NCI-H524 (cell line): Measurements from ENCODE around the gene SCN4B.

Experiments
- DNase-seq, 2 experiments: peaks; one replicate each; lab custom pipeline; 2025; lab: John Stamatoyannopoulos, UW

SCN4B gene

DNA sequence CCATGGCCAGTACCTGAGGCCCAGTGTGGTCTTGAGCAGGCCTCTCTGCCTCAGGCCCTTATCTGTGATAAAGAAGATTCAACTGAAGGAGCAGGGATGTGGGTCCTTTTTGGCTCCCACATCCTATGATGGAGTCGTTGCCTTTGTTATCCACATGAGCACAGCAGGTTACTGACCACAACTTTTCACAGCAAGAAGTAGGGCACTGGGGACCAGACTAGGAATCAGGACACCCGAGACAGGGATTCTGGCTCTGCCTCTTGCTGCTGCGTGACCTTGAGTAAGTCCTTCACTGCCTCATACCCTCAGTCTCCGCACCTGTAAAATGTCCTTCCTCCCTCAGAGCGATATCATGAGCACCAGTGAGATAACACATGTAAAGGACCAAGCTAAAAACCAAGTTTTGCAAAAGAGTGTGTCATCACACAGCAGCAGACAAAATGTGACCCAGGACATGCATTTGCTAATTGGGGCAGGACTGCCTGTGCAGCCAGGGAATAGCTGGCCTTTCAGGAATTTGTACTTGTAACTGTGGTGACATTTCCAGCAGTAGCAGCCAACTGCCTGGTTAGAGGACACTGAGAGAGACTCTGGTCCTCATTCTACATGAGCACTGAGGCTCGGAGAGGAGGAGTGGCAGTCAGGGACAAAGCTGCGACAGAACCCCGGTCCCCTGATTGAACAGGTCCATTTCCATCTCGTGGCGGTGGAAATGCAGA lies 52.6 kb downstream of the SCN4B start:
- no peak for DNase-seq

DNA sequence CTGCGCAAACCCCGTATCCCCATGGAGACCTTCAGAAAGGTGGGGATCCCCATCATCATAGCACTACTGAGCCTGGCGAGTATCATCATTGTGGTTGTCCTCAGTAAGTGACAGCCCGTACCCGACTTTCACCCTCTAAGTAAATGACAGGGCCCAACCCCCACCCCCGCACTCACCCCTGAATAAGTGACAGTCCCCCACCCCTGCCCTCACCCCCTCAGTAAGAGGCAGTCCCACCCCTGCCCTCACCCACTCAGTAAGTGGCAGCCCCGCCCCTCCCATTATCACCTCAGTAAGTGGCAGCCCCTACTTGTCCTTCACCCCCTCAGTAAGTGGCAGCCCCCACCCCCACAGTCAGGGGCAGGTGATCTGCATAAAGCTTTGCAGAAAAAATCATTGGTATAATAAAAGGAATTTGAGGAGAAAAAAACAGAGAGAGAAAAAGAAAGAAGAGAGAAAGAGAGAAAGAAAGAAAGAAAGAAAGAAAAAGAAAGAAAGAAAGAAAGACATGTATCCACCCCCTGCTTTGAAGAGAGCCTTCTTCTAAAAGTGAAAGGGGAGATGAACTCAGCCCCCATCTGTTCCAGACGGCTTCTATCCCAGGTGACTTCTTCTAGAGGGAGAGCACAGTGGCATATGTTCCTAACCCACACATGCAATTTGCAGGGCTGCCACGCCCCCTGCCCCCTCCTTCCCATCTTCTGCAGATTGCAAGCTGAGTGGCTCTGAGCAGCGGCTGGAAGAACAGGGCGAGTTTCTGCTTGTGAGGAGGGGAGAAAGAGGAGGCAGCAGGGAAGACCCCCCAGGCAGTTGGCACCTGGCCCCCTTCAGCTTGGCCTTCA lies 53.4 kb downstream of the SCN4B start:
- DNase-seq, result peak; percentile 95 to 96

DNA sequence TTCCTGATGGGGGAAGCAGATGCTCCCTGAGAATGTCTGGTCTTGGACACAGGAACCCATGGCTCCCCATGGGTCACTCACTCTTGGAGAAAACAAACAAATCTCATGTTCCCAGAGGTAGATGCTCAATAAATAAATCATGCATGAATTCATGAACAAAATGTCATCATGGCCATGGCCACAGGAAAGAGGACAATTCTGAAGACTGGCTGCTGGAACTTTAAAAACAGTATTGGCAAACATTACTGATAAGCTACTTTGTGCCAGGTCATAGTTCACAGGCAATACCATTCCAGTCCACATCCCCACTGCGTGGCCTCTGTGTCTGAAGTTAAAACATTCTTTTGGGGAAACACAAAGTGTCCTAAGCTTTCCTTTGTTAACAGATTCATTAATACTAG lies 56.7 kb downstream of the SCN4B start:
- no peak for DNase-seq

DNA sequence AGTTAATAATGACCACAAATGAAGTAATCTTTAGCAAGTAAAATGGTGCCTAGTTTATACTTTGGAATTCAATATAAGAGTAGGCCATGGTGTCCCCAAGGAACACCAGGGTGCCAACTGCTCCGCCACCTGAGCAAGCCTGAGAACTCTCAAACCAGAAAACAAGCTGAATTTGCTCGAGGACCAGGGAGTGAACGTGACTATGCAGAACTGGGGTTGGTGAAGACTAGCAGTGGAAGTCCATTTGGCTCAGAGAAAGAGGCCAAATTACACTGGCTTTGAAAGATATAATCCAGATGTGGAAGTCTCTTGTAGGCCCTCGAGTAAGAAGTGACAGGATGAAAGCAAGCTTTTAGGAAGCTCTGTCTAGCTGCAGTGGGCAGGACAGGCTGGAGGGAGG lies 57.1 kb downstream of the SCN4B start:
- no peak for DNase-seq

DNA sequence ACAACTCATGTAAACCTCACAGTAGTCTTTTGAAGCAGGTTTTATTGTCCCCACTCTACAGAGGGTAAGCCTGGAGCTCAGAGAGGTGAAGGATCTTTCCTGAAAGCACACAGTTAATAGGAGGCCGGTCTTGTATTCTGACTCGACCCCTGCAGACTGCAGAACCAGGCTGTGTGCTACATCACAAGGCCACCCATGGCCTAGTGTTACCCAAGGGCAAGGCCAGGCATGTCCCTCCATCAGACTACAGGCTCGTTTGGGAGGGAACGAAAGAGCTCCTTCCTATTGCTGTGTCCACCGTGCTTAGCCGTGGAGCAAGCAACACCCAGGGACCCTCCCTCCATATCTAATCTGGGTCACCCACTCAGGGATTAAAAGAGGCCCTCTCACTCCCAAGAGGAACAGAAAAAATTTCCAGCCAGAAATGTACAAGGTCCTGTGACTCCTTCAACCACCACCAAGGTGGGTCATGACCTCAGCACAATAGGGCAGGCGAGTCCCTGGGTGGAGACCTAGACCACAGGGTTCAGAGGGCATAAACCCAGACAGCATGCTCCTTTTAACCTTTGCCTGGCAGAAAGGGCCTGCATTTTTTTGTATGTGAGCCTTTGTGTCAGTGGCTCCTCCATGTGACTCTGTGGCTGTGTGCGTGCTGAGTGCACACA lies 59.6 kb downstream of the SCN4B start:
- DNase-seq, result no peak

DNA sequence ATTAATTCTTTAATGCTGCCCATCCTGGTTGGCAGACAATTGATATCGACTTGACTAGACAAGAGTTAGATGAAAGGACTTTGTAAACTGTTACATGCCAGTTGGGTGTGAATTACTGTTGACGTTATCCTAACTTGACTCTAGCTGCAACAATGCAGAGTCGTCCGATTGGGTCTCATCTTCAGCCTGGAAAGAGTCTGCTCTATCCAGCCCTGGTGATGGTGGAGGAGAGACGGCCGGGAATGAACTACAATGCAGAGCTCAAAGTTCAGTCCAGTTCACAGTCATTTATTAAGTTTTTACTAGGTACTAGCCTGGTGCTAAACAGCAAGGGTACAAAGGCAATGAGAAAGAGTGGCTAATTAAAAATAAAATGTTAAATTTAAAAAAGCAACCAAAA lies 60.9 kb downstream of the SCN4B start:
- DNase-seq, result no peak

DNA sequence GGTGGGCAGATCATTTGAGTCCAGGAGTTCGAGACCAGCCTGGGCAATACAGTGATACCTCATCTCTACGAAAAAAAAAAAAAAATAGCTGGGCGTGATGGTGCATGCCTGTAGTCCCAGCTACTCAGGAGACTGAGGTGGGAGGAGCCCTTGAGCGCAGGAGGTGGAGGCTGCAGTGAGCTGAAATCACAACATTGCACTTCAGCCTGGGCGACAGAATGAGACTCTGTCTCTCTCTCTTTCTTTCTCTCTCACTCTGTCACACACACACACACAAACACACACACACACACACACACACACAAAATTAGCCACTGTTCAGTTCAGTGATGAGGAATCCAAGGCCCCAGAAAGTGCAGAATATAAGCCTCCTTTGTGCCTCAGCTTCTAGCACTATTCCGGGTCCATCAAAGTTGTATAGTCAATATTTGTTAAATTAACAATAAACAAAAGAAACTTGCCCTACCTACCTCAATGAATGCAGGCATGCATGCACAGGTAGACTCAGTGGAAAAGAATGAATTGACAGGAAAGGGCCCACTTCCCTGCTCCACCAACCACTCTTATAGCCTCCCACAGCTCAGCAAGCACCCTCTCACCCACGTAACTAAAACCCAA lies 62.0 kb downstream of the SCN4B start:
- DNase-seq, result no peak

DNA sequence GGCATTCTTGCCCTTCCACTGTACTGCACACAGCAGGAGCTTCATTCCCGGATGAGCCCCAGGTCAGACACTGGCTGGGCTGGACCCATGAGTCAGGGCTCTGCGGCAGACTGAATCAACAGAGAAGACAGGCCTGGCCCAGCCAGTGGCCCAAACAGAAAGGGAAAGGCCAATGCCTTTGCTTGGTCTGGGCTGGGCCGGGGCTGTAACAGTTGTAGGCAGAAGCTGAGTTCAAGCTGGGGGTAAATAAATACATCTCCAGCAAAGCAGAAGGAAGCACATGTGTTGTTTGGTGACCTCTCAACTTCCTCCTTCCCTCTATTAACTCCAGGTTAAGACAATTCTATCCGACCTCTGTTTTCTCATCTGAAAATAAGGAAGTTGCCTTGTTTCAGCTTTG lies 64.1 kb downstream of the SCN4B start:
- DNase-seq, result no peak

DNA sequence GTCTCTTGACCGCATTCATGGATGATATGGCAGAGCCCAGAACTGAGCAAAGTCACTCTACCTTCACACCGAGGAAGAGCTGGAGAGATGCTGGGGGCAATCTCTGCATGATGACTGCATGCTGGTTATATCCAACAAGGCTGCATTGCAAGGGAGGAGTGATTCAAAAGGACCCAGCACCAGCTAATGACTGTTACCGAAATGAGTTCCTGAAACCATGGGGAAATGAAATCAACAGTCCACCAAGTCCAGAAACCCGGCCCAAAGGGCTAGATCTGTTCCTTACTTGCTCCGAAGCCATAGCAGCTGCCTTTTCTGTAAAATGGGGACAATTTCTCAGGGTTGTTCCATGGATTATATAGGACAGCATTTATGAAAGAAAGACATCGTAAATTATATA lies 64.7 kb downstream of the SCN4B start:
- no peak for DNase-seq

DNA sequence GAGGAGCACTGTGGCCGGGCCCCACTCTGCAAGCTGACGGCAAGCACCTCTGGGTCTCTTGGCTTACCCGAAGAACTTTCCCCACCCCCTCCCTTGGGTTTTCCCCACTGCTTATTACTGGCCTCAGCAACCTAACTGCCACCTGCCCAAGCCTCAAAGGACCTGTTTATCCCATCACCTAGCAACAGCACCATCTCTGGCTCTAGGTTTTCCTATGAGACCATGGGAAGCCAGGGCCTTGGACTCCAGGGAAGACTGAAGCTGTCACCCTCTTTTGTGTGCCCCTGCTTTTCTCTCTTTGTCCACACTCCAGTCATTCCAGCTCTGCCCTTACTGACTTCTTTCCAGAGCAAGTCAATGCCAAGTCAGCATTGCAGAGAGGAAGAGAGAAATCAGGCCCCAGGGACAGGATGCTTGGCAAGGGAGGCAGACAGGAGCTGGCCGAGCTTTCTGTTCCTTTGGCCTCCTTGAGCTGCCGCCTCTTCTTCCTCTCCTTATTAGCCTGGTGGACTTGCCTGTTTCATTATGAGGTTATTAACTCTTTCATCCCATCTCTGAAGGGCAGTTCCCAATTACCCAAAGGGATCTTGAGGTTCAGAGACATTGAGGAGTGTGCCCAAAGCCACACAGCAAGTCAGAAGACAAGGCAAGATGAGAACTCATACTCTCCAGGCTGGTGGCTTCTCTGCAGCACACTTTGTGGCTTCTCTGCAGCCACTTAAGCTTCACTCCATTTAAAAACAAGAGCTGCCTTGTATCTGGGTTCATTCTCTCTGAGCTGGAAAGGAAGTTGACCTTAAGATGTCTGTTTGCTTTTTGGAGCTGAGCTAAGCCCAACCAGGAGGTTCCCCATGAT lies 65.5 kb downstream of the SCN4B start, which contains the start of gene SMIM35:
Gene SMIM35, minus strand, starts transcription at position 51 of the 856 bp plus-strand sequence. CDS start 206 bp downstream, outside the sequence.
- peak in 1 of 2 experiments; percentile 7 for DNase-seq

DNA sequence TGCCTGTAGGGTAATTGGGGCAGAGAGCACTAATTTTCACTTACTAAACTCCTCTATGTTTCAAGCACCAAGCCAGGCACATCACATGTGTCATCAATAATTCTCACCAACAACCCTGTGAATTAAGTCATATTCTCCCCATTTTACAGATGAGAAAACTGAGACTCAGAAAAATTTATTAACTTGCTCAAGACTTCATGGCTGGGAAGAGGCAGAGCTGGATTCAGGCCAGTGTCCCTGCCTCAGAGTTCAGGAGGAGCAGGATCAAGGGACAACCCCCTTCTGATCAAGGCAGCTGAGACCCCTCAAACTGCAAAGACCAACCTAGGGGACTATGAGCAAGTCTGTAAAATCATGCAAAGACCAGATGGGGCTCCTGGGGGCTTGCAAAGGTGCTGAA lies 68.0 kb downstream of the SCN4B start:
- DNase-seq, result no peak

DNA sequence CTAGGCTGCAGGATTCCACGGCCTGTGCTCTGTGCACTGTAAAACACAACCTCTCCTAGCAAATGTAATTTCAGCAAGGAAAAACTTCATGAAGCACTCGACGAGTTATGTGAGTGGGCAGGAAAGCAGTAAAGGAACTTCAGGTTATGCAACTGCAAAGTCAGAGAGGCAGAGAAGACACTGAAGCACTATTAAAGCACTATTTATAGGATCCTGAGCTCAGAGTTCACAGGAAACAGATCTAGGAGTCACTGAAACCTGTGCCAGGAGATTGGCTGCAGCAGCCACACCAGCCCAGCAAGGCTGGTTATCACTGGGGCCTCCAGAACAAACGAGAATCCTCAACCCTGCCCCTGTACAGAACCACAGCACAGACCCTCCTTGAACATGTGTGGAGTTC lies 68.4 kb downstream of the SCN4B start:
- no peak for DNase-seq
